ENCODE measurements around the gene ZRSR2. TPM values are rescaled to one million over a fixed set of nuclear protein-coding genes. Genes with fewer than 3 reads are reported as not detected.

The ZRSR2 gene
- polyA plus RNA-seq (2012; rRNA removed): 14.3 and 18.7 TPM in 2 replicates
- polyA plus RNA-seq (2012; cell fraction: cytosol; rRNA removed): 14.5 and 19.3 TPM in 2 replicates
- 28.0 and 48.1 TPM in 2 replicates for polyA plus RNA-seq (2012; cell fraction: nucleus; rRNA removed)

GRCh38 chrX:15789979-15790768 is at the start of gene ZRSR2:
Gene ZRSR2, plus strand, starts transcription at chrX:15790484. Its CDS starts 12 bp downstream, at chrX:15790496.
- Histone ChIP-seq H3K9me2 (no peaks in the 10 kb centered on the region), H3K4me3 (ENCODE audit: low read depth in 2 of 2, low read length in 1 of 2) (peak within 1 kb of the TSS; percentile 92 to 97), H3K36me3 (replicated peaks in 1 of 2; ENCODE audit: control insufficient read depth in 1 of 2, insufficient read depth in 2 of 2, low read length in 1 of 2) (peaks cover 5 to 15% of the 10 kb centered on the region in 2 experiments), H3K4me1 (ENCODE audit: control insufficient read depth in 1 of 2, insufficient read depth in 2 of 2, low read depth in 1 of 2, low read length in 1 of 2) (peaks cover 0 to 3% of the 10 kb centered on the region in 2 experiments; a peak in 1 of 4 replicates), H3F3A (replicated peaks; ENCODE audit: insufficient read depth) (peaks cover 7% of the 10 kb centered on the region), H3K9ac (peak within 1 kb of the TSS; percentile 76), H3K27ac (ENCODE audit: low read depth in 2 of 2, low read length in 1 of 2) (peak within 1 kb of the TSS; percentile 81 to 90), H4K20me1 (ENCODE audit: insufficient read depth) (no peaks in the 10 kb centered on the region), H2AFZ (ENCODE audit: low read depth) (peak within 1 kb of the TSS; percentile 95), H3K4me2 (peak within 1 kb of the TSS; percentile 82), H3K9me3 (no peaks in the 10 kb centered on the region), H3K79me2 (ENCODE audit: insufficient read depth) (peaks cover 17% of the 10 kb centered on the region), H3K27me3 (ENCODE audit: insufficient read depth) (no peaks in the 10 kb centered on the region)
- DNase-seq: peak; percentile 93
- ChIA-PET POLR2A (no interaction called here), CTCF (no interaction called here)
- WGBS (ENCODE audit: low lambda C conversion rate): 2% methylated on average over 38 of the region's 55 CpGs
- TF ChIP-seq GABPA (IDR thresholded peaks at IDR 0.05; ENCODE audit: low read depth) (peak; percentile 66), MEF2A (IDR thresholded peaks at IDR 0.05; ENCODE audit: borderline replicate concordance, low read depth) (no peak), TCF12 (IDR thresholded peaks at IDR 0.05) (no peak), NFIC (IDR thresholded peaks at IDR 0.05; ENCODE audit: borderline replicate concordance) (no peak), USF1 (IDR thresholded peaks at IDR 0.05; ENCODE audit: borderline replicate concordance, low read depth) (no peak), TEAD4 (IDR thresholded peaks at IDR 0.05; ENCODE audit: borderline replicate concordance, insufficient read depth) (no peak), MAX (IDR thresholded peaks at IDR 0.05; ENCODE audit: low read depth) (peak; percentile 26; the same call in 1 of the 2 replicates), SIN3A (IDR thresholded peaks at IDR 0.05; ENCODE audit: borderline replicate concordance, low read depth, low read length) (peak; percentile 55), CHD2 (IDR thresholded peaks at IDR 0.05; ENCODE audit: low read length, partially characterized antibody) (peak; percentile 4), FOXM1 (IDR thresholded peaks at IDR 0.05; ENCODE audit: low read depth) (no peak), GATA2 (CRISPR knock-in tag; IDR thresholded peaks at IDR 0.05) (no peak), FOXJ3 (CRISPR knock-in tag; IDR thresholded peaks at IDR 0.05) (peak; percentile 60; the same call in 1 of the 2 replicates), NRF1 (IDR thresholded peaks at IDR 0.05; ENCODE audit: low read depth, low read length) (peak; percentile 94), RCOR1 (IDR thresholded peaks at IDR 0.05; ENCODE audit: low read length) (no peak), EZH2phosphoT487 (IDR thresholded peaks at IDR 0.05; ENCODE audit: borderline replicate concordance, low read depth) (no peak), POLR2AphosphoS5 (IDR thresholded peaks at IDR 0.05; ENCODE audit: low read depth, low read length) (peak; percentile 75), RAD21 (IDR thresholded peaks at IDR 0.05; ENCODE audit: low read length) (no peak), IRF3 (IDR thresholded peaks at IDR 0.05; ENCODE audit: low read depth, low read length) (no peak), JUND (IDR thresholded peaks at IDR 0.05) (no peak), CTCF (IDR thresholded peaks at IDR 0.05) (no peak), PBX3 (IDR thresholded peaks at IDR 0.05) (no peak; the same call in 1 of the 2 replicates), TAF1 (IDR thresholded peaks at IDR 0.05; ENCODE audit: borderline replicate concordance, low read depth, low read length) (peak; percentile 76), ELF1 (IDR thresholded peaks at IDR 0.05) (no peak; the same call in 1 of the 2 replicates), MXI1 (IDR thresholded peaks at IDR 0.05; ENCODE audit: low read depth, low read length) (peak; percentile 94), FOSL2 (IDR thresholded peaks at IDR 0.05; ENCODE audit: borderline replicate concordance, low read depth) (no peak), ZBTB33 (IDR thresholded peaks at IDR 0.05; ENCODE audit: borderline replicate concordance, low read depth) (no peak), SMC3 (IDR thresholded peaks at IDR 0.05; ENCODE audit: low read depth, low read length) (no peak), YY1 (IDR thresholded peaks at IDR 0.05; ENCODE audit: low read depth) (peak; percentile 96)
